GM19240 (cell line): ENCODE results near the gene OR5H6.
"Not testable (repeated sequence)": the region's sequence is repeated elsewhere in the genome, so short reads cannot be mapped to it uniquely, and the experiment has no call there.

Experiments used
- DNase-seq: peaks from one replicate; pipeline ENCODE4 v3.0.0; 2011; ENCODE audit warnings: low spot score; ENCODE audit not compliant: insufficient read length

Gene OR5H6

DNA sequence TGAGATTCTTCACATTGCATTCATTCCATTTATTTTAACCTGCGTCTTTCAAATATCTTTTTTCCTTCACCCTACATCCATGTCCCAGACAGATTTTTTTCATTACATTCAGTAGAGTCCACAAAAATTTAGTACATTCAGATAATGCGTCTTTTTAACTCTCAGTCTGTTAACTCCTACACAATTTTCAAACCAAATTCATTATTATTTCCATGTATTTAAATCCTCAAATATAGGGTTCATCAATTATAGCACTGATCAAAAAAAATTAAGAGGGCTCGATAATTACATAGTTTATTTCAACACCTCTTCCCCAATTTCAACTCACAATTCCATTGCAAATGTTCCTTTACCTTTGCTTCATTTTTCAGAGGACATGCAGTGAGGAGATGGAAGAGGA lies at the start of gene OR5H6:
OR5H6 (plus strand) TSS at position 301 of the 400 bp plus-strand sequence; CDS start at position 390, 89 bp downstream.
- DNase-seq, result no peak

DNA sequence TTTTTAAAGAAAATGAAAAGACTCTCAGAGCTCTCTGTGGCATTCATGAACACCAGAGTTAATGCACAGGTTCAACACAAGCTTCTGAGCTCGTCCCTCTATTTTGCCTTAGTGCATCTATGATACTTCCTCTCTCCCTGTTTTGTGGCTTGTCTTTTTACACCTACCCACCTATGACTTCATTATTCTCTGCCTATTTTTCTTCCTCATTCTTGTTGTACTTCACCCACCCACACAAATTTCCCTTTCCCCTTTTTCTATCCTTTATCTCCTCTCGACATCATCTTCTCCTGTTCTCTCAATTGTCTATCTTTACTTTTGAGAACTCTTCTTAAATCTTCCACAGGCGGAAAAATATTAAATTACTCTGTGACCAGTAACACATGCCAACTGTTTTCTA lies 49.0 kb upstream of the OR5H6 start:
- no peak for DNase-seq

- no peak for DNase-seq
Measured at GRCh38 chr3:98223907-98224672, 40.0 kb upstream of the OR5H6 start.

- no peak for DNase-seq
Measured at GRCh38 chr3:98232489-98232888, 31.6 kb upstream of the OR5H6 start.

GRCh38 chr3:98233468-98233867 lies 30.6 kb upstream of the OR5H6 start:
- no peak for DNase-seq

DNA sequence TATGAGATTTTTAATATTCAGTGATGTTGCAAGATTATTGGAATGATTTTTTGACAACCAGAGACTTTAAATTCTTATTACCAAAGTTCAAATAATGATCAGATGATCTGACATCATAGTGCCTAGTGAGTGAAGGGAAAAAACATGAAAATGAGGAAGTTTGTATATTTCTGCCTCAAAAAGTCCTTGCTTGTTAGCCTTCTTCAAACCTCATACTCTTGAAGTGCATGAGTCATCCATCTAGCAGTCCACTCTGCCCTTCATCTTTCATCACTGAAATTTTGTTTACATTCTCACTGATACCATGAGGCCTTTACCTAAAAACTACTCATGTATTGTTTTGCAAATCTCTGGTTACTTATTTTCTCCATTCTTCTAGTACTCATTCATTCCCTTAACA lies 23.9 kb upstream of the OR5H6 start:
- DNase-seq, result no peak

DNA sequence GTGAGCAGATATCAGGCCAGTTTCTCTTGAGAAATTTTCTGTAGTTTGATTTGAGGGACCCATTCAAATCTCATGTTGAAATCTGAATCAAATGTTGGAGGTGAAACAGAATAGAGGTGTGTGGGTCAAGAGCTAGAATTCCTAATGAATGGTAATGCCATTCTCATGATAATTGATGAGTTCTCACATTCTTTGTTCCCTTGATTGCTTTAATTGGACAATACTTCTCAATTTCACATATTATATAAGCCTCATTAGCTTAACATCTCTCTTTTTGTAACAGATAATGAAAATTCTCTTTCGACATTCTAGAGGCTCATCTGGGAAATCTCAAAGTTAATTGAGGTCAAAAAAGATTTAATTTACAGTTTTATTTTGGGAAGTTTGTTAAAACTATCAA lies 21.9 kb upstream of the OR5H6 start:
- no peak for DNase-seq

GRCh38 chr3:98243843-98244242 lies 20.2 kb upstream of the OR5H6 start:
- no peak for DNase-seq

DNA sequence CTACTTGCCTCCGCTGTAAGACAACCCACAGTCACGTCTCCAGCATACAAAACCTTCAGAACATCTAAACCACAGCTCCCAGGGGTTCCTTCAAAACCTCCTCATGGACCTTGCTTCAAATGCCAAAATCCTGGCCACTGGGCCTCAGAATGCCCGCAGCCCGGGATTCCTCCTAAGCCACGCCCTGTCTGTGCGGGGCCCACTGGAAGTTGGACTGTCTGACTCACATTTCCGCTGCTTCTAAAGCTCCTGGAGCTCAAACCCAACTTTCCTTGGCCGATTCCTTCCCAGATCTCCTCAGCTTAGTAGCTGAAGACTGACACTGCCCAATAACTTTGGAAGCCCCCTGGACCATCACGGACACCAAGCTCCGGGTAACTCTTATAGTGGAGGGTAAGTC lies 17.9 kb upstream of the OR5H6 start:
- no peak for DNase-seq

GRCh38 chr3:98256026-98256425 lies 8.0 kb upstream of the OR5H6 start:
- DNase-seq, result not testable (repeated sequence)

DNA sequence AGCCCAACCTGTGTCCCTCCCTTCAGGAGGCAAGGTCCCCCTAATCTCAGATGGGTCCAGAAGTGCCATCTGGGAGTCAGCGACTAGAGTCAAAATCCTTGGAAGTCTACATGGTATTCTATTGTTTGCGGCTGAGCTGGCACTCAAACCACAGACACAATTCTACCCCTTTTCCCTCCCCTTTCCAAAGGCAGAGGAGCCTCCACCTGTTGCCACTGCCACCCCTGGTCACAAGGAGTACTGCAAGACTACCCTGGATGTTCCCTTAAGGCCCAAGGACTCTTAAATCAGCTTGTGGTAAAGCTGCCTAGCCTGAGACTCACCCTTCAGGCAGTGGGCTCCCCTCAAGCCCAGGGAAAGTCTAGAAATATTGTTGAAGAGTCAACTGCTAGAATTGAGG lies 4.3 kb upstream of the OR5H6 start:
- DNase-seq, result no peak

GRCh38 chr3:98262046-98262445 lies 2.0 kb upstream of the OR5H6 start:
- no peak for DNase-seq

- DNase-seq, result no peak
Measured at GRCh38 chr3:98269846-98270245, 5.8 kb downstream of the OR5H6 start.

DNA sequence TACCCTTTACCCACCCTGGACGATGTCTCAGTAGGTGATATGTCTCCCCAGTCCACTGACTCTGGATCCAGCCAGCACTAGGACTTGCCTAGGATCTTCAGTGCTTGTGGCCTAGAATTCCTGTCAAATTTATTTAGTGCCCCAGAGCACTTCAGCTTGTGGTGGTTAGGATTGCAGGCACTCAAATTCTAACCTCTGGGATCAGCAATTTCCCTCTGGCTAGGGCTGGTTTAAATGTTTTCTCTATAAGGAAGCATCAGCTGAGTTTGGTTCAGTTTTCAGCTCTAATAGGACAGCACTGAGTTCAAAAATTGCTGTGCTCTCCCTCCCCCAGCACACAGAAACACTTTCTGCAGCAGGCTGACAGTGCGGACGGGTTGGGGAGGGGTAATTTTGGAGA lies 8.1 kb downstream of the OR5H6 start:
- DNase-seq, result no peak

DNA sequence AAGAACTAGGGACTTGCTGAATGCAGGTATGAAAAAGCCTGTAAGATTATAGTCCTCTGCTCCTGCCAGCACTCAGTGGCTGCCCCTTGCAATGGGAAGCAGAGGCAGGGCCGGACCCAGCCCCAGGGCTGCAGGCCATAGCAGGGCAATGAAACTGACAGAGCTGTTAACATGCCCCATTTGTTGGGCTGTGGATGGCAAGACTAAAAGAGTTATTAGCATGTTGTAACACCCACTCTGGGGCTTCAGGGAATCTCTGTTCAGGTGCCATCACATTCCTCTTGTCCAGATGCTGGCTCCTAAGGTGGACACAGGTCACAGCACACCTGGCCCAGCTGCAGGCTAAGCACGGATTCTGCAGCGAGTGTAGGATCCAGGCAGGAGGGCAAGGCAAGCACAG lies 10.9 kb downstream of the OR5H6 start:
- DNase-seq, result no peak

GRCh38 chr3:98282205-98282604 lies 18.2 kb downstream of the OR5H6 start, which contains the start of gene OR5H2:
OR5H2 (plus strand) TSS chr3:98282505; CDS start chr3:98282903, 398 bp downstream.
- DNase-seq, result no peak

DNA sequence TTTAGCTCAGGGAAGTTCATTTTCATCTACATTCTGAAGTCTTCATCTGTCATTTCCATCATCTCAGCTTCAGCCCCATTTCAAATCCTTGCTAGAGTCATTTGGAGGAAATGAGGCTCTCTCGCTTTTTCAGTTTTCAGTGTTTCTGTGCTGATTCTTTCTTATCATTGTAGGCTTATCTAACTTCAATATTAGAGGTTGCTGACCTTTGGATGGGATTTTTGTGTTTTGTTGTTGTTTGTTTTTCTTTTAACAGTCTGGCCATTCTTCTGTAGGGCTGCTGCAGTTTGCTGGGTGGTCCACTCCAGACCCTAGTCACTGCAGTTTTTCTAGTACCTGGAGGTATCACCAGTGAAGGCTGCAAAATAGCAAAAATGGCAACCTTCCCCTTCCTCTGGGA lies 26.9 kb downstream of the OR5H6 start:
- DNase-seq, result no peak

DNA sequence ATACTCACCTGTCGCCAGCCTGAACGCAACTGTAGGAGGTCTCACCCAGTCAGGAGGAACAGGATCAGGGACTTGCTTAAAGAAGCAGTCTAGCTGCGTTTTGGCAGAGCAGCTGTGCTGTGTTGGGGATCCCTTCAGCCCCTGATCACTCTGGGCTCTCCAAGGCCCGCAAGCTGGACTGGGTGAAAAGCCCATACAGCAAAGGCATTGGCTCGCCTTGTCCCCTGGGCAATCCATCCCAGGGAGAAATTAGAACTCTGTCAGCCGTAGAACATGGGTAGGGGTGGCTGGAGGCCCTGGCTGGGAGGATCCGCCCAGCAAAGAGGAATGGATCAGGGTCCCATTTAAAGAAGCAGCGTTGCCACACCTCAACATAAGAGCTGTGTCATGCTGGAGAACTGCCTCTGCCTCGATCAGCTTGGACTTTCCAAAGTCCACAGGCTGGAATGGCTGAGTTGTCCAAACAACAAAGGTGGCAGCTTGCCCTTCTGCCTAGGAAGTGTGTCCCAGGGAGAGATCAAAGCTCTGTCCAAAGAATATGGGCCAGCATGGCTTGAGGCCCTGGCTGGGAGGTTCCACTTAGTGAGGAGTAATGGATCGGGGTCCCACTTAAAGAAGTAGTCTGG lies 27.4 kb downstream of the OR5H6 start:
- no peak for DNase-seq
